ENCODE data around the gene SUCLG1. TPM values are rescaled to one million over a fixed set of nuclear protein-coding genes. Genes with fewer than 3 reads are reported as not detected.
A peak's percentile ranks its signal among the peaks of the same experiment; 100 is the strongest.

SUCLG1 gene
- 55.4 TPM for total RNA-seq

DNA sequence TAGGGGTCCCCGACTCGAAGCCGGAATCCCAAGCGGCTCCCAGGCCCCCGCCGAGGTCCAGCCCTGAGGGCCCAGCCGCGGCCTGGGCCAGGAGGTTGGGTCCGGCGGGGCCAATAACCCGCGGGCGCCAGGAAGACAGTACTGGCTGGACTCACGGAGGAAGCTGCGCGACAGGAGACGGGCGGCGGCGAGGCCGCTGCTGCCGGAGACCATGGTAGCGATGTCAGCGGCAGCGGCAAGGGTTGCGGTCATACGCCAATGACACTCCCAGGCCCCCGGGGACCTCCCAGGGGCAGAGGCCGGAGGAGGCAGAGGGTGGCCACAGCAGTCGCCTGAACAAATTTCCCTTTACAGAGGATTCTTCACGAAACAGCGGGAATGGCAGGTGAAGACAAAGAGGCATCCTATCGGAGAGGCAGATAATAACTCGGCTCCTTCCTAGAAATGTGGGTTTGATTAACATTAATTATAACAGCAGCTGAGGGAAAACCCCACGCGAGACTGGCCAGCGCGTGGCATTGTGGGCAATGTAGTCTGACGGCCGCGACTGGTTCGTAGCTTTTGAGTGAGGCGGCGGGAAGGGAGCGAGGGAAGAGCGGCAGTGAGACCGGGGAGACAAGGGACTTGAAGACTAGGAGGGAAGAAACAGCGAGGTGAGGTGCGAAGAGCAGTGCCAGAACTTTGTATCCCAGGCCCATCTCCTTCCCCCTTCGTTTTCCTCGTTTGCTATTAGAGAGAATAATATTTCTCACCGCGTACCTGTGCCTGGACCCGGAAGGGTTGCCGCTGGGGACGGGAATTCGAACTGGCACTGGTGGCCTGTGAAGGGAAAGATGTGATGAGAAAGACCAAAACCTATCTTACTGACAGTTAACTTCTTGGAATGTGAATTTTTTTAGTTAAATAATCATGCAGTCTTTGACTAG lies at the start of gene SUCLG1:
Gene SUCLG1 (minus strand): TSS at position 263 of the 926 bp plus-strand sequence. CDS start 11 bp downstream, at position 252.
- DNase-seq (ENCODE audit: low spot score) (peak; percentile 90), ATAC-seq (peak; percentile 98)
- intact Hi-C loops (cut with DNase I) = no loop called here

DNA sequence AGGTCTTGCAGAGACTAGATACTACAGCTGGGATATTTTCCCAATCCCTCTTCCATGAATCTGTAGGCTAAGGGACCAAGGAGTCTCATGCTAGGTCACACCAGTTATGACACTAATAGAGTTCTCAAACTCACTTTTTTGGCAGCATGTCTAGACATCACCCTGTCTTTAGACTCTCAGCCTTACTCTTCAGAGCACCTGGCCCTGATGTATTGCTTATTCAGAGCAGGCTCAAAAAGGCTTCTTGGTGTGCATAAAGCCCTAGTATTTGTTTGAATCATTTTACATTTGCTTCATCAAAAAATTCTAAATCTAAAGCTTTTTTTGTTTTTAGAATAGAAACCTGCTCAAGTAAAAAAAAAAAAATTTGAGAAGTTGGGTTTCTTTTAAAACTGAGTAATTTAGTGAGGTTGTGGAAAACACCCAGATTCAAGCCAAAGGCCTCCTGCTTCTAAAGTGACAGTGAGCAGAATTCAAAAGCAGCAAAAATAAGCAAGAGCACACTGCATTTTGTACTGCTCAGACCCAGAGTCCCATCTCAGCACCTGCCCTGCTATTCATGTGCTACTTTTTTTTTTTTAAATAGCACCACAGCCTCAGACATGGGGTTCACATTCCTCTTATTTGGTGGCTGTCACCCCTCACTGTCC lies 39.2 kb upstream of the SUCLG1 start:
- DNase-seq (ENCODE audit: low spot score) (no peak), ATAC-seq (no peak)
- intact Hi-C loops (cut with DNase I) = loop anchor here (10.0 kb wide), 2 partner anchors 127 to 387 kb away; partner anchors contain the start of gene TRABD2A

DNA sequence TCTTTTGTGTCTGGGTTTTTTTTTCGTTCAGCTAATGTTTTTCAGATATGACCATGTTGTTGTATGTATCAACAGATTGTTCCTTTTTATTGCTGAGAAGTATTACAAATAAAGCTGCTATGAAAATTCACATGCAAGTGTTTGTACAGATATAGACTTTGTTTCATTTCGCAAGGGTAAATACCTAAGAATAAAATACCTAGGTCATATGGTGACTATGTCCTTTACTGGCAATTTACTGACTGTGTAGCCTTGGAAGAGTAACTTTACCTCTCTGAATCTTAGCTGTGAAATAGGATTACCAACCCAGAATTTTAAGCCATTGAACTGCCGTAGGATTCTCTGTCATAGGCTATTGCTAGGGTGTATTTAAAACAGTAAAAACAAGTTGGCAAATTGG lies 38.2 kb upstream of the SUCLG1 start:
- intact Hi-C loops (cut with DNase I) = loop anchor here (10.0 kb wide), 2 partner anchors 128 to 388 kb away; partner anchors contain the start of gene TRABD2A

DNA sequence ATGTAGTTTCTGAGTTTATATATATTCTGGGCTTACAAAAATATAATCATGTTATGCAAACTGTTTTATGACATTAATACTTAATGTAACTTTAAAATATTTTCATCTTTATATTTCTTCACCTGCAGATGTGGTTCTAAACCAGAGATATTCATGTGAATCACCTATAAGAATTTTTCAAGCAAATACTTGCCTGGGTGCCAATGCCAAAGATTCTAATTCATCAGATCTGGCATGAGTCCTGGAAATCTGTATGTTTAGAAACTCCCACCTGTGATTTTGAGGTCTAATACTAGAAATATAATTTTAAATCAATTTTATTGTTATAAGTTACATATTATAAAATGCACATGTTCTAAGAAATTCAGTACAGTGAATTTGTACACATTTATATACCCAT lies 37.3 kb upstream of the SUCLG1 start:
- ATAC-seq = no peak
- no peak for DNase-seq (ENCODE audit: low spot score)
- intact Hi-C loops (cut with DNase I) = loop anchor here (10.0 kb wide), 2 partner anchors 128 to 388 kb away; partner anchors contain the start of gene TRABD2A

More for the DNA sequence above, 38.2 kb upstream of the SUCLG1 start:
- ATAC-seq = no peak
- no peak for DNase-seq (ENCODE audit: low spot score)

DNA sequence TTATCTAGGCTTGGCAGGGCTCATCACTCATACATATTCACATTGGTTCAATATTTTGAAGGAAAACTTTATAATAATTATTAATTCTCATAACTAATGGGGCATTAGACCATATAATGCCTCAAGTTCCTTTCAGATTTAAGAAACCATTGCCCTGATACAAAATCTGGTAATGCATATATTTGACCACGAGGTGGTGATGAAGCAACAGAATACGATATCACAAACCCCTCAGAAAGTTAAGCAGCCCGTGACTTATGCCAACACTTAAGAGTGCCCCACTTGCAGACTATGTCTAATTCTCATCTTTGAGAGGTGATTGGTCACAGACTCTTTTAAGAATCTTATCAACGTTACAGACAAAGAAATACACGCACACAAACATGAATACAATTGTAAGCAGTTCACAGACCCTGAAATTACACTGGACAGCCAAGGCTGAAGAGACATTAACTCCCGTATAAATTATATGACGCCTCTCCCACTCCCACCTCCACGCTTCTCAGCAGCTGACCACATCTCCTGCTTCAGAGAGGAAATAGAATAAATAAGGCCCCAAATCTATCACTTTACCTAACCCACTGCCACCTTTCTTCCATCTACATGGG lies 36.6 kb upstream of the SUCLG1 start:
- intact Hi-C loops (cut with DNase I) = loop anchor here (10.0 kb wide), 2 partner anchors 129 to 389 kb away; partner anchors contain the start of gene TRABD2A
- ATAC-seq = peak; percentile 83
- no peak for DNase-seq (ENCODE audit: low spot score)

DNA sequence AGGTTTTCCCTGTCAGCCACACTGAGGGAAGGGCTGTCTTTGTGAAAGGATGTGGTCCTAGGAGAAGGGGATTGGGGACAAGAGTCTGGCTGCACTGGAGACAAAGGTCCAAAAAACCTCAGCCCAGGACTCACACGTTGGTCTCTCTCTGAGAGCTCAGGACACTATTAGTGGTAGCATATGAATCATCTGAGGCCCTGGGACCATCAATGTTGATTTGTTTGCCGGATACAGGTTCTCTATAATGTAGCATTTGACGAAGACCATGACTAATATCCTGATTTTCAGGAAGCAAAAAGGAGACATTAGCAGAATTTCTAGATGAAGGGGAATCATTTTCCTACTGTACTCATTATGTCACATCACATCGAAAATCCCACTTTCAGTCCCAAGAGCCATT lies 35.0 kb upstream of the SUCLG1 start:
- ATAC-seq (no peak), DNase-seq (ENCODE audit: low spot score) (no peak)
- intact Hi-C loops (cut with DNase I) = loop anchor here (10.0 kb wide), 2 partner anchors 131 to 391 kb away; partner anchors contain the start of gene TRABD2A

DNA sequence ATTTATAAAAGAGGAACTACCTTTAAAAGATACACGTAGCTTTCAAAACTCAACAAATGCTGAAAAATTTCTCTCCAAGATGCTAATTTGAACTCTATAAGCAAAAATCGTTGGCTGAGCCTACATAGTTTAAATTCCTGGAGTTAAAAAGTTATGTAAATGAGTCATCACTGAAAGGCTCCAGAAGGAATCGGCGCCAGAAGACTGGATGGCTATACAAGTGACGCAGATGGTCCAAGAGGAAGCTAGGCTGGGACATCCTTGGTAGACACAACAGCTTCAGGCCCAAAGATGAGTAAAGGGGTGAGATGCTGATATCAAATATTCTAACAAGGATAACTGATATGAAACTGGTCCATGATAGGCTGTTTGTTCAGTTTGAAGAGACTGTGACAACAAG lies 34.4 kb upstream of the SUCLG1 start:
- ATAC-seq (no peak), DNase-seq (ENCODE audit: low spot score) (no peak)
- intact Hi-C loops (cut with DNase I) = loop anchor here (10.0 kb wide), 2 partner anchors 131 to 391 kb away; partner anchors contain the start of gene TRABD2A

DNA sequence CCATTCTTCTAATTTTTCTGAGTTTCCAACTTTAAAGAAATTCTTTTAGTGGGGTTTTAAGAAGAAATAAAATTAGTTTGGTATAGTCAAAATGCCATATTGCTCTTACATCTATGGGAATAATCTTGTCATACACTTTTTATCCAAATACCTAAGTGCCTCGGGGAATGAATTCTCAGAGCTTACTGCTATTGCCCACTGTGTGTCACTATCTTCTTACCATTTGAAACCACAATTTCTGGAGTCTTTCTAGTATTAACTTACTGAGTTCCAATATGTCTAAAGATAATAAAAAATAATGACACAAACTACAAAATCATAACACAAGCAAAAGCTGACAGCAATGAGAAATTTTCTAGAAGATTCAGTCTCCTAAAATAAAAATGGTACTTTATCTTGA lies 33.5 kb upstream of the SUCLG1 start:
- ATAC-seq = no peak
- intact Hi-C loops (cut with DNase I) = loop anchor here (10.0 kb wide), 2 partner anchors 132 to 392 kb away; partner anchors contain the start of gene TRABD2A
- no peak for DNase-seq (ENCODE audit: low spot score)

DNA sequence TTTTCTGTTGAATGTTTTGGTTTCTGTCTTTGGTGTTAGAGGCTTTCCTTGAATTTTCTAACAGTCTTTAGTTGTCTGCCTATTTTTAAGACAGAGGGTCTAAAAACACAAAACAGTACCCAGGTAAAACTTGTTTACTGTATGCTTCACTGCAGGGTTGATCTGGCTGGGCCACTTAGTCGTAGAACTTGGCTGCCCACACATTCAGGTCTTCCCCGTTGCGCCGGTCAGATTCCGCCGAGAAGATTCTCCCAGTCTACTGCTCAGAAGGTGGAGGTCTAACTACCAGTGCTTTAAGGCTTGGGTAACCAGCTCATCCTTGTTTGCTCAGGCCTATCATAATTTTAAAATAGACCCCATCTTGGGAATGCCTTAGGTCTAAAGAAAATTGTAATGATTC lies 32.7 kb upstream of the SUCLG1 start:
- DNase-seq (ENCODE audit: low spot score) (no peak), ATAC-seq (no peak)
- intact Hi-C loops (cut with DNase I) = loop anchor here (10.0 kb wide), 2 partner anchors 133 to 393 kb away; partner anchors contain the start of gene TRABD2A

DNA sequence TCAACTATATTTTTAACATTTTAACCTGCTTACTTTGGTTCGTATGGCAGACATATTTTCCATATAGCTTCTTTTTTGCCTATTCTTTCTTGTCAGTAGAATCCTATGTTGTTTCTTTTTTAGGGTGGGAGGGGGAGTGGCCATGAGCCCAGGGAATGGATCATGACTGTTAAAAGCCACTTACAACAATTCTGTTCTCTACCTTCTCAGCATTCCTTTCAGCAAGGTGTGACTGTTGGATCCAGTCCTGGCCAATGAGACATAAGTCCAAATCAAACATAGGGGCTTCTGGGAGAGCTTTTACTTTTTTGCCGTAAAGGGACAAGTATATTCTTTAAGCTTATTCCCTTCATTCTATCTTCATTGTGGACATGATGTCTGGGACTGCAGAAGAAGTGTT lies 32.2 kb upstream of the SUCLG1 start:
- DNase-seq (ENCODE audit: low spot score) (no peak), ATAC-seq (no peak)
- intact Hi-C loops (cut with DNase I) = loop anchor here (10.0 kb wide), 2 partner anchors 134 to 394 kb away; partner anchors contain the start of gene TRABD2A

DNA sequence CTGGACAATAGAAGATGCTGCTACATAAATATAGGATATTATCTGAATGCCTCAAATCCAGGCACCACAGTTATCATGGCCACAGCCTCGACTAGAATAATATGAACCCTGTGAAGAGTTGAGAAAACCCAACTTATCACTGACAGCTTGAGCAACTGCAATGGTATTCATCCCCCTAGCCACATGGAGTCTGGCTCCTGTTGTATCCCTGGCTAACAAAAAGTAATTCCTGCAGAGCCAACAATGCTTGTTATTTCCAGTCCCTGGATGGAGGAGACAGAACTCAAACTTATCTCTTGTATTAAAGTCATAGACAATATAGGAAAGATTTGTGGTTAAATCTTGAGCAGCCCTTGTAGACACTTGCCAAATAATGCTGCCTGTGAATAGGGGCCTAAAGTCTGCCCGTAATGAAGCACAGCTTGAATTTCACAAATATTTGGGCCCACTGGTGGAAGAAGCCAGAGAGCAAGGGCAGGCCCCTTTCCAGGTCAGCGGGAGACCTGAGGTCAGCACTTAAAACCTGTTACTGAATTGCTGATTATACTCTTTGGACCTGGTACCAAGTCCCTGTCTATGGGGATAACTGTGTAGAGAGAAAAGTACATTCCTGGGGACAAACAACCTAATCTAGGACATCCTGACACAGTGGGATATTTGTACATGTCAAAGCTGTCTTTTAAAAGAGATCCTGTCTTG lies 28.4 kb upstream of the SUCLG1 start:
- DNase-seq (ENCODE audit: low spot score) = no peak
- intact Hi-C loops (cut with DNase I) = no loop called here
- no peak for ATAC-seq

DNA sequence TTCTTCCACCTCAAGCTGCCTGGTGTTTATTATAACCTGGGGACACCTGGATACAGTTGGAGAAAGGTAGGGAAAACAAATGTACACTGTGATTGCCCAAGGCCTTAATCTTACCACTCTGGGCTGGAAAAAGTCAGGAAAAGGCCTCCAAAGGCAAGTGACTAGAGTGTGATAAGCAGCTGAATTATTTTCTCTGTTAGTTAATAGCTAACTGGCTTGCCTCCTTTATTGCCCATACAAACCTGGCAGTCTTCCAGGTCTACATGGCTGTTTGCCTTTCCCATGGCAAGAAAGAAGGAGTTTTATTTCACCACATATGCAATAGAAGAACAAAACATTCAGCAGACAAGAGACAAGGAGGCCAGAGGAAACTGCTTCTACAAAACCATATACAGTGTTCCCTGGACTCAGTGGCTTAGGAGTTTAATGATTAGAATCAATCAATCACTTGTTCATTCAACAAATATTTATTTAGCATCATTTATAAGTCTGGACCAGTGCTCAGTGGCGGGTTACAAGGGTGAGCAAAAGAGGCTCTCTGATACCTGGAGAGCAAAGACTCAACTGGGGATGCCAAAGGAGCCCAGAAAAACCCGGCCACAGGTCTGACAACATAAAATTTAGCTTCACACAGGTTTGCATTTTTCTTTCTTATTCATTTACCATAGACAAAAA lies 27.5 kb upstream of the SUCLG1 start:
- ATAC-seq (no peak), DNase-seq (ENCODE audit: low spot score) (no peak)
- intact Hi-C loops (cut with DNase I) = no loop called here

DNA sequence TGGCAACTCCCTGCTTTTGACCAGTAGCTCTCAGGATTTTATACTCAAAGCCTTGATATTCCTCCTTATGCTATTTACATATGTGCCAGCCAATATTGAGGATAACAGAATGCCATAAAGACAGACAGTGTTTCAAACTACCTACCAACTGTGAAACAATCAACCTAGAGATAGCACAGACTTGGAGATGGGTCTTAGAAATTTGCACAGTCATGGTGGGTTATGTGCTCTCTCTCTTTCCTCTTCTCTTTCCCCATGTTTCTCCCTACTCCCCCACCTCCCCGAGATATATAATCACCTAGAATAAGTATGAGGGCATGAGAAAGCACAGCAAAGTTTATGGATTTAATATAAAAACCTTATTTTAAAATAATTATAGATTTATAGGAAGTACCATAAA lies 24.2 kb upstream of the SUCLG1 start:
- ATAC-seq = no peak

DNA sequence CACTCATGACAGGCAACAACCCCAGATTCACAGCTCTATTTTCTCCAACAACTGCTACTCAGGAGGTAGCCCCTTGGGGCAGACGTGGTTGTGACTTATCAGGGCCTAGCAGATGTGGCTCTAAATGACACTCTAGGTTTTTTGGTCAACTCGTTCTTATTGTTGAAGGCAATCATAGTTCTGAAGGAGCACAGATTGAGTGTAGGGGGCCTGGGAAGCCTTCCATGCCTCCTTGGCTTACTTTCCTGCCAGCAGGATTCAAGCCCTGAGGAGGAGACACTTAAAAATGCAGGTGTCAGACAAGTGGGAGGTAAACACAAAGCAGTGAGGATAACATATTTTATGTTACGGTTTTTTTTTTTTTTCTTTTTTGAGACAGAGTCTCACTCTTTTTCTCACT lies 23.5 kb upstream of the SUCLG1 start:
- intact Hi-C loops (cut with DNase I) = no loop called here
- no peak for DNase-seq (ENCODE audit: low spot score)
- no peak for ATAC-seq

More for the DNA sequence above, 24.2 kb upstream of the SUCLG1 start:
- intact Hi-C loops (cut with DNase I) = no loop called here
- DNase-seq (ENCODE audit: low spot score) = no peak

DNA sequence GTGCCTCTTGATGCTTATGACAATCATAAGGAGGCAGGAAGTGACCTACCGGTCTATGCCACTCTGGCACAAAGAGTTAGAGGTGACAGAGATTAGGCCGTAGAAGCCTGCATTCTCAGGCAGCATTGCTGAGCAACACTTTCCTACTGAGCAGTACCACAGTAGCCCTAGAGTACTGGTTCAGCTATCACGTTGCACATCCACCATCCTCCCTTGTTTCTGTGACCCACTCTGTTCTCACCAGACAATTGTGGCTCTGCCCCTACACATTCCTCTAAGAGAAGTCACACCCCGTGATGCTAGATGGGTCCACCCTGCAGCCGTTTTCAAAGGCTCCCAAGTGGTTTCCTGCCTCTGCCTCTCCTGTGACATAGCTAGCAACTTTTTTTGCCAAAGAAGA lies 22.6 kb upstream of the SUCLG1 start:
- intact Hi-C loops (cut with DNase I) = no loop called here
- no peak for ATAC-seq

DNA sequence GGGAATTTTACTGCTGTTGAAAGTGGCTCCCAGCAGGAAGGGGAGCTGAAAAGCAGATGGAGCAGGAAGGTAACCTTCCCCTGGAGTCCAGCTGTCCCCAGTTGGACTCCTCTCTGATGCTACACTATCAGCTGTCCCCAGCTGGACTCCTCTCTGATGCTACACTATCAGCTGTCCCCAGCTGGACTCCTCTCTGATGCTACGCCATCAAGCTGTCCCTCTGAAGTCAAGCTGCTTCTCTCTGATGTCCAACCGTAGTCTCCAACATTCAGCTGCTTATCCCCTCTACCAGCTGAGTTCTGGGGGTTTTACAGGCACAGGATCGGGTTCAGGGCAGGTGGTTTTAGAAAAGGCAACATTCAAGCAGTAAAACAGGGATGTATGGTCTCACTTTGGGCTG lies 19.8 kb upstream of the SUCLG1 start:
- no peak for ATAC-seq
- intact Hi-C loops (cut with DNase I) = no loop called here

More for the DNA sequence above, 22.6 kb upstream of the SUCLG1 start:
- no peak for DNase-seq (ENCODE audit: low spot score)

DNA sequence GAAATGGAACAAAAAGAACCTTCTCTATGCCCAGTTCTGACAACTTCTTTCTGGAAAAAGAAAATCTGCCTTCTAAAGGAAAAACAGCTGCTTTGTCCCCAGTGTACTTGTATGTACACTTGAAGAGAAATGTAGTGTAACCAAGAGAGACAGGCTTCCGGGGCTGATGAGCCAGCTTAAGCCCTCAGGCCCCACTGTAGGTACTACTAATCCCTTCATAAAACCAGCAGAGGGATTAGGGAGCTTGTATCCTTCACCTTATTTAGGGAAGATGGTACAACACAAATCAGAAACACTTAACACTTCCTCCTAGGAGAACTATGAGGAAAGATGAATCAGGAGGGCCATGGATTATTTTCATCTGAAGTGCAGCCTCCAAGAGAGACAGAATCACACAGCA lies 18.8 kb upstream of the SUCLG1 start:
- ATAC-seq = no peak
- intact Hi-C loops (cut with DNase I) = no loop called here

More for the DNA sequence above, 19.8 kb upstream of the SUCLG1 start:
- no peak for DNase-seq (ENCODE audit: low spot score)

DNA sequence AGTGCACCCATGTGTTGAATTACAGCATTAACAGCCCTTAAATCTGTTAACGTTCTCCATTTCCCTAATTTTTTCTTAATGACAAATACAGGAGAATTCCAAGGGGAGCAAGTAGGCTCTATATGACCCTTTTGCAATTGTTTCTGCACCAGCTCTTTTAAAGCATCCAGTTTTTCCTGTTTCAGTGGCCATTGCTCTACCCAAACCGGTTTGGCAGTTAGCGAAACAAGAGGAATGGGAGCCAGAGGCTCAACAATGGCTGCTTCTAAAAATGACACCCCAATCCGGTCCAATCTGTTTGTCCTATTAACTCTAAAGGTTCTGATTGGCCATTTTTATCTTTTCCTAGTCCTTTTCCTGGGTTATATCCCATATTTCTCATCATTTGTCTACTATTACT lies 15.1 kb upstream of the SUCLG1 start:
- DNase-seq (ENCODE audit: low spot score) (no peak), ATAC-seq (no peak)
- intact Hi-C loops (cut with DNase I) = no loop called here

More for the DNA sequence above, 18.8 kb upstream of the SUCLG1 start:
- no peak for DNase-seq (ENCODE audit: low spot score)
